ENCODE data around the gene DGCR8.
"Not testable (repeated sequence)": the region's sequence is repeated elsewhere in the genome, so short reads cannot be mapped to it uniquely, and the experiment has no call there.

DGCR8 gene

GRCh38 chr22:20065896-20066616 is 14.0 kb upstream of the DGCR8 start:
- in situ Hi-C loops (cut with MboI; ENCODE audit: low sequenced_read_pairs) = no loop called here

DNA sequence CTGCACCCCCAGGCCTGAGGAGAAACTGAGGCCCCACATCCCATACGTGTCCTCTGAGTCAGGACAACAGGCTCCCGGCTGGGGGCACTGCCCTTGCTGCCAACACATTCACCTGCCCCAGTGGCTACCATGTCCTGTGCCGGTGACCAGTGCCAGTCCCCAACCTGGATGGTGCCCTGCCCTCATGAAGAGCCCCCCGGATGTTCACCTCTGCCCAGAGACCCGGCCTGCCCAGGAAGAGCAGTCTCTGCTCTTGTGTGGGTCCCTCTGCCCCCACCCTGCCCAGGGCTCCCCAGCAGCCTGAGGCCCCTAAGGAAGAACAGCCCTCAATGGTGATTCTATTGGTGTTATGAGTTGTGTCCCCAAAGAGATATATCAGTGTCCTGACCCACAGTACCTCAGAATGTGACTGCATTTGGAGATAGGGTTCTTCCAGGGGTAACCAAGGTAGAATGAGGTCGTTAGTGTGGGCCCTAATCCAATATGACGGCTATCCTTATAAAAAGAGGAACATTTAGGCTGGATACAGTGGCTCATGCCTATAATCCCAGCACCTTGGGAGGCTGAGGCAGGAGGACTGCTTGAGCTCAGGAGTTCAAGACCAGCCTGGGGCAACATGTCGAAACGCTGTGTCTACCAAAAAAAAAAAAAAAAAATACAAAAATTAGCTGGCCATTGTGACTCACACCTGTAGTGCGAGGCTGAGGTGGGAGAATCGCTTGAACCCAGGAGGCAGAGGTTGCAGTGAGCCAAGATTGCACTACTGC is 13.2 kb upstream of the DGCR8 start:
- in situ Hi-C loops (cut with MboI; ENCODE audit: low sequenced_read_pairs) = no loop called here

DNA sequence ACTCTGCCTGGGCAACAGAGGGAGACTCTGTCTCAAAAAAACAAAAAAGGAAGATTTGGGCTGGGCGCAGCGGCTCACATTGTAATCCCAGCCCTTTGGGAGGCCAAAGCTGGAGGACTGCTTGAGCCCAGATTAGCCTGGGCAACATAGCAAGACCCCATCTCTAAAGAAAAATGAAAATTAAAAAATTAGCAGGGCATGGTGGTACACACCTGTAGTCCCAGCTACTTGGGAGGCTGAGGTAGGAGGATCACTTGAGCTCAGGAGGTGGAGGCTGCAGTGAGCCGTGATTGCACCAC is 12.7 kb upstream of the DGCR8 start:
- in situ Hi-C loops (cut with MboI; ENCODE audit: low sequenced_read_pairs) = not testable (repeated sequence)

GRCh38 chr22:20068640-20069039 is 11.4 kb upstream of the DGCR8 start:
- in situ Hi-C loops (cut with MboI; ENCODE audit: low sequenced_read_pairs) = no loop called here

DNA sequence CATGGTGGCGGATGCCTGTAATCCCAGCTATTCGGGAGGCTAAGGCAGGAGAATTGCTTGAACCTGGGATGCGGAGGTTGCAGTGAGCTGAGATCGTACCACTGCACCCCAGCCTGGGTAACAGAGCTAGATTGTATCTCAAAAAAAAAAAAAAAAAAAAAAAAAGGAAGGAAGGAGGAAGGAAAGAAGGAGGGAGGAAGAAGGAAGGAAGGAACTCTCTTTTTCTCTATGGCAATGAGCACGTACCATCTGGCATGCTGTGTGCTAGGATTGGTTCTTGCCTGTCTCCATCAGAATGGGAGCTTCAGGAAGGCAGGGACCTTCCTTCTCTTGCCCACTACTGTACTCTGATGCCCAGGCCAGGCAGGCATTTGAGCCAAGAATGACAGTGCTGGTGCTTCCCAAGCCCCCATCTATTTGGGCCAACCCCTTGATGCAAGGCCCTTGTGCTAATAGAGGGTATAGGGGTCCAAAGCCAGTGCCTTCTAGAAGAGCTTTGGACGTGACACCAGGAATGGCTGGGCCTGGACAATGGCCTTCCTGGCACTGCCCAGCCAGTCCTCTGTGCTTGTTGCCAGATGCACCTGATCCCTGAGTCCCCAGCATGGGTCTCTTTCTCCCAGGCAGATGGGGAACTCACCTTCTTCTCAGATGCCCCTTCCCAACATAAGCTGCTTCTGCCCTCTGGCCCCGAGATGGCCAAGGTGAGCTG is 10.6 kb upstream of the DGCR8 start:
- in situ Hi-C loops (cut with MboI; ENCODE audit: low sequenced_read_pairs) = no loop called here

GRCh38 chr22:20071524-20071972 is 8.5 kb upstream of the DGCR8 start:
- in situ Hi-C loops (cut with MboI; ENCODE audit: low sequenced_read_pairs) = no loop called here

DNA sequence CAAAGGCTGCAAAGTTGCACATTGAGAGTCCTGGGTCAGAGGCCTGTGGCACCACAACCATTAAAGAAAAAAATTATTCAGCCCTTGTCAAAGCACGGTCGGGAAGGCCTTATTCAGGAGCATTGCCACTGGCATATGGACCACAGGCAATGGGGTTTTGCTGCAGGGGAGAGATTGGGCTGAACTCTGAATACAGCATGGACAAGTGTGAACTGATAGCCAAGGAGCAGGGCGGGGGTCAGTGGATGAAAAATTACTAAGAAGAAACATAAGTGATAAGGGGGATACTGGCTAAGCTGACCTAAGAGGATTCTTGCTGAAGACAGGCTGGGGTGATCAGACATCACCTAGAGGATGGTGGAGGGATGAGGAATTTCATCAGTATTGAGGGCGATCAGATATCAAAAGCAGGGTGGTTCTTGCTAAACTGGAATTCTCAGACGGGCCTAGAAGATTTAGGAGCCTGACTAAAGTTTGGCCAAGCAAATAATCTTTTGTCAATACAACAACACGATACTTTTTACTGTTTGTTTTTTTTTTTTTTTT is 3.3 kb upstream of the DGCR8 start:
- in situ Hi-C loops (cut with MboI; ENCODE audit: low sequenced_read_pairs) = no loop called here

DNA sequence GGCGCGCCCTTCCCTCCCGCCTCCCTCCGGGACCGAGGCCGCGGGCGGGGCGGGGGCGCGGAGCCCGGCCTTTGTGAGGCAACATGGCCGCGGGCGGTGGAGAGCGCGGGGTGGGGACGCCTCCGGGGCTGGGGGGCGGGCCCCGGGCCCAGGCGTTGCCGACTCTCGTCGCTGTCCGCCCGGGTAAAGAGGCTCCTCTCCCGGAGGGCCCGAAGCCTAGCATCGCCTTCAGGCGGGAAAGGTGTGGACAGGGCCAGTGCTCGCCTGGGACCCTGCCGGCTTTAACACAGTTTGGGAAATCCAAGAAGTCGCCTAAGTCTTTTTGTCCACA is 369 bp downstream of the DGCR8 start:
- in situ Hi-C loops (cut with MboI; ENCODE audit: low sequenced_read_pairs) = no loop called here

DNA sequence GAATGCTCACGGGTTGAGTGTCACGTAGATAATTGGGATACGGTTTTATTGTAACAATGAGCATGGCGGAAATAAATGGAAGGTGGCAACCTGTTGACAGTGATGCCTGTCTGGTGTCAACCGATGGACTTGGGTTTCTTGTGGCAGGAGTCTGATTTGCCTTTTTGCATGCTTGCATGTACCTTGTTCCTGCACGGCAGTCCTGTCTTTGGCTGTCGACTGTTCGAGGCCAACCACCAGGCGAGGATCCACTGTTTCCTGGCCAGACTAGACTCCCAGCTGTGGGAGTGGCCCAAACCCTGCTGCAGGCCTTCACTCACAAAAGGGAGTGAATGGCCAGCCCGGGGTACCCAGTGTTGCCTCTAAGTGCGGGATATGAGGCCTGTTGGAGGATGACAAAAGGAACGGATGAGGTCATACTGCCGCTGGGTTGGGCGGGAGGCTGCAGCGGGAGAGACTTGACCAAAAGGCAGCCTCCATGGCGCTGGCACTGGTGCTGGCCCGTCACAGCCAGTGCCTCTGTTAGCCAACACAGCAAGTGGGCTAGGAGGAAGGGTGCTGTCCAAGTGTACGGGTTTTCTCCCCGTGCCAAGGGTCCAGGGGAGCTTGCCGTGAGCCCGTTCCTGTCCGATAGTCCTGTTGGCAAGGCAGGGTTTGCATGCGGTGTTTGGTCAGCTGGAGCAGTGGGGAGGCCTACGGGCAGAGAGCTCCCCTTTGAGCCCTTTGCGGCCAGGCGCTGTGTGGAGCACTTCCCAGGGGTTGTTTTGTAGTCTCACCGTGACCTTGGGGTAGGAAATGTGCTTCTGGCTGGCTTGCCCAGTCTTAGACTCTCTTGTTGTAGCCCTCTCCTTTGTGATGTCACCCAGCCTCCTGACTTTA is 974 bp downstream of the DGCR8 start:
- in situ Hi-C loops (cut with MboI; ENCODE audit: low sequenced_read_pairs) = no loop called here

GRCh38 chr22:20083157-20083890 is 3.3 kb downstream of the DGCR8 start:
- in situ Hi-C loops (cut with MboI; ENCODE audit: low sequenced_read_pairs) = no loop called here

- in situ Hi-C loops (cut with MboI; ENCODE audit: low sequenced_read_pairs) = no loop called here
Measured at GRCh38 chr22:20083891-20084546, 4.0 kb downstream of the DGCR8 start.

DNA sequence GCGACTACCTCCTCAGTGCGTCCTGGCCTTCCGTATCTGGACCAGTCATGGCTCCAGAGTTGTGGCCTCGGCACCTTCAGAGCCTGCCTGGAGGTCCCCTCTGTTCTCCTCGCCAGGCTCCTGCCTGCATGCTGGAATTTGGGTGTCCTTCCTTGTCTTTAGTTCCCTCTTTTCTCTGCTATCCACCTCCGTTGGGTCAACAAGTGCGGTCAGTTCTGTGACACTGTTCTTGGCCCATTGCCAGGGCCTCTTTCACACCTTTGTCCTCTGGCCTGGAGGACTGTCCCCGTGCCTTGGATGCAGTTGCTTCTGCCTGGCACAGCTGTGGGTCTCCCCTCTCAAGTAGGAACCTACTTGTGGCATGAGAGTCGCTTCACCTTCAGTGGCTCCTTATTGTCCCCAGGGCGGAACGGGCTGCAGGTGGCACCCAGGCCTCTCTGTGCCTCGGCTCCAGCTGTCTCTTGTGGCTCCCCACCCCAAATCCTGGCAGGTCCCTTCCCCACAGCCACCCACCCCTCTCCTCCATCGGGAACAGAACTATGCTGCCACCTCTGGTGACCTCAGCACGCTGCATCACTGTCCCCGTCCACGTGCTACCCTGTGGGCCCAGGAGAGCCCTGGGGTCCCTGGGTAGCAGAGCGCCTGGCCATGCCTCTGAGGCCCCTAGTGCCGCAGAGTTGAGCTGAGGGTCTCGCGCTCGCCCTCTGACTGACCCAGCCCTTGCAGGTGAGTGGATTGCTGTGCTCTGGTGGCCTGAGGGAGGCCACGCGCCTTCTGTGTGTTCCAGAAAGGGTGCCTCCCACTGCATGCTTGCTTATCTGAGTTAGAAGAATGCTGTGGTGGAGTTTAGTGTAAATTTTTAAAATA is 4.7 kb downstream of the DGCR8 start:
- in situ Hi-C loops (cut with MboI; ENCODE audit: low sequenced_read_pairs) = no loop called here

GRCh38 chr22:20085651-20086050 is 5.6 kb downstream of the DGCR8 start:
- in situ Hi-C loops (cut with MboI; ENCODE audit: low sequenced_read_pairs) = no loop called here

GRCh38 chr22:20086101-20086599 is 6.1 kb downstream of the DGCR8 start:
- in situ Hi-C loops (cut with MboI; ENCODE audit: low sequenced_read_pairs) = no loop called here

DNA sequence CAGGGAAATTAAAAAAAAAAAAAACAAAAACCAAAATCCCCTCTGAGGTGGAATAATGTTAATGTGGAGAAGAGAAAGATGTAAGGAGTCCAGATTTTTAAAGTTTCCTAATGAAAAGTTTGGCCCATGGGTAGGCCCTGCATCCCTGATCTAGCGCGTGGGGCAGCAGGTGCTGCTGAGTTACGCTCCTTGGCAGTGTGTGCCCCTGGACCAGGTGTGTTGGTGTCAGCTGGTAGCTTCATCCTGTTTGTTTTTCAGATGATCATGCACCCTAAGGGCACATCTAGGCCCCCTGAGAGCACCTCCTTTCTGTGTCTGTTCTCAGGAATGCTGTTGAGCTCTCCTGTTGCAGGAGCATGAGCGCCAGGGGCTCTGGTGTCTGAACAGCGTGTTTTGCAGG is 6.7 kb downstream of the DGCR8 start:
- in situ Hi-C loops (cut with MboI; ENCODE audit: low sequenced_read_pairs) = no loop called here

GRCh38 chr22:20087319-20088262 is 7.5 kb downstream of the DGCR8 start:
- in situ Hi-C loops (cut with MboI; ENCODE audit: low sequenced_read_pairs) = no loop called here

GRCh38 chr22:20088263-20088648 is 8.2 kb downstream of the DGCR8 start:
- in situ Hi-C loops (cut with MboI; ENCODE audit: low sequenced_read_pairs) = no loop called here

Measured in HL-60/S4 treated with phorbol 12-myristate 13-acetate at 8.2 ng/mL for 4 days and 3 days (cell line).